Activated T-helper 2 cell treated with anti-CD3 and anti-CD28 coated beads, Interferon-gamma antibody, Interleukin-2, Interleukin-4, amounts not matched to agents 10 μg/mL and 5 μg/mL and 100 μg/mL, durations not matched to agents 14 hours and 24 hours and 36 hours (primary cell): ENCODE results near the gene TRAPPC14. TPM values are rescaled to one million over a fixed set of nuclear protein-coding genes. Genes with fewer than 3 reads are reported as not detected.
A peak's percentile ranks its signal among the peaks of the same experiment; 100 is the strongest.

Experiments used
- DNase-seq: peaks from one replicate; pipeline ENCODE4 v3.0.0; 2021; ENCODE audit warnings: low spot score
- H3K27ac Mint-ChIP-seq: one replicate; pipeline ENCODE4 v1.8.0; 2021; ENCODE audit warnings: mixed read lengths
- H3K27me3 Mint-ChIP-seq: one replicate; pipeline ENCODE4 v1.8.0; 2021; ENCODE audit warnings: low read depth, mixed read lengths
- H3K36me3 Mint-ChIP-seq: one replicate; pipeline ENCODE4 v1.8.0; 2021; ENCODE audit warnings: low read depth, mixed read lengths
- H3K4me1 Mint-ChIP-seq: one replicate; pipeline ENCODE4 v1.8.0; 2021; ENCODE audit warnings: low read depth, mixed read lengths
- H3K4me3 Mint-ChIP-seq: one replicate; pipeline ENCODE4 v1.8.0; 2021; ENCODE audit warnings: low read depth, mild to moderate bottlenecking, moderate library complexity, mixed read lengths
- H3K9me3 Mint-ChIP-seq: one replicate; pipeline ENCODE4 v1.8.0; 2021; ENCODE audit warnings: mixed read lengths
- intact Hi-C: fragments of 100-400 bp; cut with micrococcal nuclease; formaldehyde crosslinking; loops from one replicate; pipeline ENCODE4 v1.15.1; 2023
- total RNA-seq: library from RNA; stranded (reverse); gene quantifications from 2 replicates; pipeline ENCODE4 v1.2.3, GENCODE V29; 2022

The TRAPPC14 gene
- total RNA-seq, 1 donor from 2014 or later, result 31.2 TPM

GRCh38 chr7:100122568-100122967 is 36.0 kb downstream of the TRAPPC14 start:
- H3K4me3 Mint-ChIP-seq, result no peak overlapping the region
- H3K27me3 Mint-ChIP-seq, result no peaks in the 10 kb centered on the region
- H3K4me1 Mint-ChIP-seq, result peaks cover 24% of the 10 kb centered on the region
- intact Hi-C loops, result loop anchor here (10.0 kb wide), 1 partner anchor 208 kb away; the partner anchor contains the start of gene TRIM4
- DNase-seq, result no peak
- H3K9me3 Mint-ChIP-seq, result no peaks in the 10 kb centered on the region
- H3K27ac Mint-ChIP-seq, result no peak overlapping the region
- peaks cover 35% of the 10 kb centered on the region for H3K36me3 Mint-ChIP-seq

GRCh38 chr7:100122067-100122466 is 36.5 kb downstream of the TRAPPC14 start:
- H3K27me3 Mint-ChIP-seq, result no peaks in the 10 kb centered on the region
- no peak for DNase-seq
- no peaks in the 10 kb centered on the region for H3K9me3 Mint-ChIP-seq
- no peak overlapping the region for H3K27ac Mint-ChIP-seq
- H3K36me3 Mint-ChIP-seq, result peaks cover 35% of the 10 kb centered on the region
- intact Hi-C loops, result loop anchor here (10.0 kb wide), 1 partner anchor 207 kb away; the partner anchor contains the start of gene TRIM4
- peaks cover 24% of the 10 kb centered on the region for H3K4me1 Mint-ChIP-seq
- H3K4me3 Mint-ChIP-seq, result no peak overlapping the region

GRCh38 chr7:100120733-100121036 is 37.8 kb downstream of the TRAPPC14 start:
- no peak for DNase-seq
- Mint-ChIP-seq H3K4me1 (peaks cover 23% of the 10 kb centered on the region), H3K4me3 (peak overlapping the region; percentile 97), H3K36me3 (peaks cover 37% of the 10 kb centered on the region), H3K9me3 (no peaks in the 10 kb centered on the region), H3K27ac (peak overlapping the region; percentile 90), H3K27me3 (no peaks in the 10 kb centered on the region)
- intact Hi-C loops, result loop anchor here (1.0 to 10.0 kb wide), 3 partner anchors 19 to 206 kb away; partner anchors contain the start of genes AP4M1, MCM7 and TRIM4

GRCh38 chr7:100119970-100120732 is 38.4 kb downstream of the TRAPPC14 start:
- H3K4me3 Mint-ChIP-seq, result peak overlapping the region; percentile 97
- DNase-seq, result peak; percentile 70
- no peaks in the 10 kb centered on the region for H3K27me3 Mint-ChIP-seq
- H3K36me3 Mint-ChIP-seq, result peaks cover 35% of the 10 kb centered on the region
- peaks cover 19% of the 10 kb centered on the region for H3K4me1 Mint-ChIP-seq
- intact Hi-C loops, result loop anchor here (1.0 to 10.0 kb wide), 4 partner anchors 7 to 205 kb away; partner anchors contain the start of genes AP4M1, MCM7 and TRIM4
- no peaks in the 10 kb centered on the region for H3K9me3 Mint-ChIP-seq
- H3K27ac Mint-ChIP-seq, result peak overlapping the region; percentile 90

- peak; percentile 91 for DNase-seq
- Mint-ChIP-seq H3K4me1 (peaks cover 14% of the 10 kb centered on the region), H3K27ac (peak within 1 kb of the TSS; percentile 90), H3K9me3 (no peaks in the 10 kb centered on the region), H3K4me3 (peak within 1 kb of the TSS; percentile 97), H3K27me3 (no peaks in the 10 kb centered on the region), H3K36me3 (peaks cover 27% of the 10 kb centered on the region)
- intact Hi-C loops, result loop anchor here (1.0 kb wide), 1 partner anchor 8 kb away; no protein-coding TSS in a partner anchor
Measured at GRCh38 chr7:100119072-100119969, 39.2 kb downstream of the TRAPPC14 start, which contains the start of the genes CNPY4 and TAF6. Gene CNPY4 (plus strand): TSS chr7:100119634. CDS start chr7:100119745, 111 bp downstream. Gene TAF6 (minus strand): TSS chr7:100119358. CDS start chr7:100114209, 5,149 bp downstream.

- intact Hi-C loops, result loop anchor here (1.0 kb wide), 1 partner anchor 9 kb away; no protein-coding TSS in a partner anchor
- no peaks in the 10 kb centered on the region for H3K9me3 Mint-ChIP-seq
Measured at GRCh38 chr7:100118388-100119071, 40.0 kb downstream of the TRAPPC14 start.

GRCh38 chr7:100115026-100115425 is 43.5 kb downstream of the TRAPPC14 start:
- Mint-ChIP-seq H3K4me1 (peaks cover 7% of the 10 kb centered on the region), H3K9me3 (no peaks in the 10 kb centered on the region), H3K27me3 (no peaks in the 10 kb centered on the region), H3K36me3 (peaks cover 44% of the 10 kb centered on the region), H3K27ac (no peak overlapping the region), H3K4me3 (no peak overlapping the region)
- intact Hi-C loops, result no loop called here
- no peak for DNase-seq

More at GRCh38 chr7:100118388-100119071, 40.0 kb downstream of the TRAPPC14 start:
- no peak for DNase-seq
- Mint-ChIP-seq H3K4me3 (peak overlapping the region; percentile 97), H3K4me1 (peaks cover 12% of the 10 kb centered on the region), H3K36me3 (peaks cover 27% of the 10 kb centered on the region), H3K27me3 (no peaks in the 10 kb centered on the region), H3K27ac (peak overlapping the region; percentile 90)

GRCh38 chr7:100111914-100112313 is 46.6 kb downstream of the TRAPPC14 start:
- H3K27me3 Mint-ChIP-seq, result no peaks in the 10 kb centered on the region
- H3K36me3 Mint-ChIP-seq, result peaks cover 57% of the 10 kb centered on the region
- H3K9me3 Mint-ChIP-seq, result no peaks in the 10 kb centered on the region
- intact Hi-C loops, result no loop called here
- no peak for DNase-seq
- H3K4me3 Mint-ChIP-seq, result no peak overlapping the region
- H3K4me1 Mint-ChIP-seq, result no peaks in the 10 kb centered on the region
- no peak overlapping the region for H3K27ac Mint-ChIP-seq

GRCh38 chr7:100111156-100111555 is 47.4 kb downstream of the TRAPPC14 start:
- Mint-ChIP-seq H3K4me1 (no peaks in the 10 kb centered on the region), H3K36me3 (peaks cover 56% of the 10 kb centered on the region), H3K4me3 (no peak overlapping the region), H3K9me3 (no peaks in the 10 kb centered on the region), H3K27ac (no peak overlapping the region), H3K27me3 (no peaks in the 10 kb centered on the region)
- DNase-seq, result no peak
- intact Hi-C loops, result no loop called here

- no peak overlapping the region for H3K27ac Mint-ChIP-seq
- H3K36me3 Mint-ChIP-seq, result peaks cover 56% of the 10 kb centered on the region
- H3K4me3 Mint-ChIP-seq, result no peak overlapping the region
- no peaks in the 10 kb centered on the region for H3K4me1 Mint-ChIP-seq
- no peaks in the 10 kb centered on the region for H3K9me3 Mint-ChIP-seq
- no peak for DNase-seq
- intact Hi-C loops, result no loop called here
- no peaks in the 10 kb centered on the region for H3K27me3 Mint-ChIP-seq
Measured at GRCh38 chr7:100109521-100110163, 48.9 kb downstream of the TRAPPC14 start.

- Mint-ChIP-seq H3K9me3 (no peaks in the 10 kb centered on the region), H3K27ac (no peak overlapping the region), H3K27me3 (no peaks in the 10 kb centered on the region), H3K4me1 (peaks cover 5% of the 10 kb centered on the region), H3K4me3 (no peak overlapping the region), H3K36me3 (peaks cover 52% of the 10 kb centered on the region)
- no peak for DNase-seq
- intact Hi-C loops, result no loop called here
Measured at GRCh38 chr7:100107890-100108289, 50.6 kb downstream of the TRAPPC14 start.
